ENCODE data around the gene MFSD11.
"Not testable (repeated sequence)": the region's sequence is repeated elsewhere in the genome, so short reads cannot be mapped to it uniquely, and the experiment has no call there.

The MFSD11 gene

GRCh38 chr17:76737676-76738467 lies at the start of gene MFSD11:
TSS of gene MFSD11 (plus strand) at chr17:76738119. CDS start at chr17:76738353, 234 bp downstream.
- DNase-seq, result peak; percentile 93

- DNase-seq, result no peak
Measured at GRCh38 chr17:76688165-76688622, 49.7 kb upstream of the MFSD11 start.

GRCh38 chr17:76689859-76690258 lies 48.1 kb upstream of the MFSD11 start:
- DNase-seq, result no peak

- DNase-seq, result no peak
Measured at GRCh38 chr17:76690596-76691280, 47.2 kb upstream of the MFSD11 start.

GRCh38 chr17:76691379-76692191 lies 46.3 kb upstream of the MFSD11 start:
- DNase-seq, result no peak

GRCh38 chr17:76695059-76695831 lies 42.7 kb upstream of the MFSD11 start:
- DNase-seq, result no peak

GRCh38 chr17:76696763-76697701 lies 40.9 kb upstream of the MFSD11 start:
- no peak for DNase-seq

GRCh38 chr17:76697702-76698465 lies 40.0 kb upstream of the MFSD11 start:
- no peak for DNase-seq

- not testable (repeated sequence) for DNase-seq
Measured at GRCh38 chr17:76698466-76698977, 39.4 kb upstream of the MFSD11 start.

GRCh38 chr17:76700270-76700616 lies 37.7 kb upstream of the MFSD11 start:
- DNase-seq, result no peak

GRCh38 chr17:76700617-76701470 lies 37.1 kb upstream of the MFSD11 start:
- no peak for DNase-seq

- no peak for DNase-seq
Measured at GRCh38 chr17:76701471-76701967, 36.4 kb upstream of the MFSD11 start.

GRCh38 chr17:76702076-76702475 lies 35.8 kb upstream of the MFSD11 start:
- no peak for DNase-seq

- no peak for DNase-seq
Measured at GRCh38 chr17:76702941-76703637, 34.8 kb upstream of the MFSD11 start.

GRCh38 chr17:76704805-76705204 lies 33.1 kb upstream of the MFSD11 start:
- DNase-seq, result no peak

- no peak for DNase-seq
Measured at GRCh38 chr17:76706817-76707216, 31.1 kb upstream of the MFSD11 start.

- no peak for DNase-seq
Measured at GRCh38 chr17:76707985-76708807, 29.7 kb upstream of the MFSD11 start.

Data from NCI-H1105 treated with DMSO at 0.1 percent for 48 hours (cell line).